ENCODE data around the gene ANKHD1.

- TF ChIP-seq CTCF (IDR thresholded peaks at IDR 0.05) = no peak
- no peak for TF ChIP-seq ZNF121 (CRISPR knock-in tag; IDR thresholded peaks at IDR 0.05)
- no peak for TF ChIP-seq FOXJ3 (CRISPR knock-in tag; IDR thresholded peaks at IDR 0.05; ENCODE audit: borderline replicate concordance)
- no peak for TF ChIP-seq USF2 (CRISPR knock-in tag; IDR thresholded peaks at IDR 0.05)
- no peak for TF ChIP-seq STAT6 (CRISPR knock-in tag; conservative IDR thresholded peaks at IDR 0.05; ENCODE audit: low read depth)
- no peak for TF ChIP-seq CBFB (CRISPR knock-in tag; IDR thresholded peaks at IDR 0.05; ENCODE audit: low read depth)
- no peak for TF ChIP-seq CREB1 (CRISPR knock-in tag; IDR thresholded peaks at IDR 0.05)
- no peak for TF ChIP-seq CREM (CRISPR knock-in tag; IDR thresholded peaks at IDR 0.05)
- no peak for TF ChIP-seq ERG (CRISPR knock-in tag; IDR thresholded peaks at IDR 0.05)
- no peak for TF ChIP-seq ZBTB43 (CRISPR knock-in tag; IDR thresholded peaks at IDR 0.05)
- no peak for TF ChIP-seq ATF1 (CRISPR knock-in tag; IDR thresholded peaks at IDR 0.05)
- TF ChIP-seq AFF4 (CRISPR knock-in tag; IDR thresholded peaks at IDR 0.05; ENCODE audit: borderline replicate concordance) = no peak
- TF ChIP-seq MAX (CRISPR knock-in tag; IDR thresholded peaks at IDR 0.05) = no peak
These were observed 152.0 kb downstream of the ANKHD1 start for GRCh38 chr5:140553657-140554056.
